ENCODE measurements around the gene GUCA1C. TPM values are rescaled to one million over a fixed set of nuclear protein-coding genes. Genes with fewer than 3 reads are reported as not detected.

GUCA1C gene
- total RNA-seq, 6 experiments from 2014 or later: not detected

- Mint-ChIP-seq H3K4me1 (ENCODE audit: low read depth) (no peaks in the 10 kb centered on the region), H3K27ac (no peak overlapping the region), H3K27me3 (ENCODE audit: insufficient read depth) (no peaks in the 10 kb centered on the region; the same call in 1 of the 2 replicates), H3K4me3 (no peak overlapping the region), H3K9me3 (peaks cover 3% of the 10 kb centered on the region), H3K36me3 (ENCODE audit: low read depth) (no peaks in the 10 kb centered on the region)
- no peak for DNase-seq
- TF ChIP-seq CTCF (IDR thresholded peaks at IDR 0.05): no peak
Measured at GRCh38 chr3:108940166-108940565, 13.5 kb downstream of the GUCA1C start.

GRCh38 chr3:108936924-108937689 is 16.6 kb downstream of the GUCA1C start:
- H3K4me1 Mint-ChIP-seq (ENCODE audit: low read depth): no peaks in the 10 kb centered on the region
- TF ChIP-seq CTCF (IDR thresholded peaks at IDR 0.05): no peak
- H3K9me3 Mint-ChIP-seq: peaks cover 3% of the 10 kb centered on the region
- no peak overlapping the region for H3K27ac Mint-ChIP-seq
- DNase-seq: no peak
- no peaks in the 10 kb centered on the region for H3K27me3 Mint-ChIP-seq (ENCODE audit: insufficient read depth)
- H3K36me3 Mint-ChIP-seq (ENCODE audit: low read depth): no peaks in the 10 kb centered on the region
- H3K4me3 Mint-ChIP-seq: no peak overlapping the region

- no peak for DNase-seq
- no peaks in the 10 kb centered on the region; the same call in 1 of the 2 replicates for H3K27me3 Mint-ChIP-seq (ENCODE audit: insufficient read depth)
- peaks cover 10% of the 10 kb centered on the region for H3K9me3 Mint-ChIP-seq
- no peak for TF ChIP-seq CTCF (IDR thresholded peaks at IDR 0.05)
- H3K4me1 Mint-ChIP-seq (ENCODE audit: low read depth): no peaks in the 10 kb centered on the region
- H3K27ac Mint-ChIP-seq: no peak overlapping the region
- no peaks in the 10 kb centered on the region for H3K36me3 Mint-ChIP-seq (ENCODE audit: low read depth)
- H3K4me3 Mint-ChIP-seq: no peak overlapping the region
Measured at GRCh38 chr3:108931035-108931434, 22.6 kb downstream of the GUCA1C start.

GRCh38 chr3:108918866-108919265 is 34.8 kb downstream of the GUCA1C start:
- peaks cover 12% of the 10 kb centered on the region; the same call in 1 of the 2 replicates for H3K4me1 Mint-ChIP-seq (ENCODE audit: low read depth)
- H3K9me3 Mint-ChIP-seq: no peaks in the 10 kb centered on the region
- H3K36me3 Mint-ChIP-seq (ENCODE audit: low read depth): no peaks in the 10 kb centered on the region
- DNase-seq: no peak
- H3K4me3 Mint-ChIP-seq: no peak overlapping the region
- H3K27ac Mint-ChIP-seq: no peak overlapping the region
- TF ChIP-seq CTCF (IDR thresholded peaks at IDR 0.05): no peak
- no peaks in the 10 kb centered on the region; the same call in 1 of the 2 replicates for H3K27me3 Mint-ChIP-seq (ENCODE audit: insufficient read depth)

GRCh38 chr3:108914774-108915641 is 38.7 kb downstream of the GUCA1C start:
- H3K4me3 Mint-ChIP-seq: peak overlapping the region; percentile 29; the same call in 1 of the 2 replicates
- no peaks in the 10 kb centered on the region for H3K9me3 Mint-ChIP-seq
- TF ChIP-seq CTCF (IDR thresholded peaks at IDR 0.05): peak; percentile 90
- no peak overlapping the region for H3K27ac Mint-ChIP-seq
- H3K27me3 Mint-ChIP-seq (ENCODE audit: insufficient read depth): peaks cover 1% of the 10 kb centered on the region
- peaks cover 11% of the 10 kb centered on the region; the same call in 1 of the 2 replicates for H3K4me1 Mint-ChIP-seq (ENCODE audit: low read depth)
- no peaks in the 10 kb centered on the region for H3K36me3 Mint-ChIP-seq (ENCODE audit: low read depth)
- DNase-seq: peak; percentile 60

Data from HFFc6 (cell line).